ENCODE measurements around the gene ARPP21.

Gene ARPP21

GRCh38 chr3:35641920-35642527, 2.7 kb downstream of the ARPP21 start:
- DNase-seq (ENCODE audit: low read depth): no peak

GRCh38 chr3:35643495-35643894, 4.2 kb downstream of the ARPP21 start:
- no peak for DNase-seq (ENCODE audit: low read depth)

- no peak for DNase-seq (ENCODE audit: low read depth)
Measured at GRCh38 chr3:35644451-35644850, 5.1 kb downstream of the ARPP21 start.

- no peak for DNase-seq (ENCODE audit: low read depth)
Measured at GRCh38 chr3:35645189-35645588, 5.9 kb downstream of the ARPP21 start.

- DNase-seq (ENCODE audit: low read depth): no peak
Measured at GRCh38 chr3:35646081-35646480, 6.8 kb downstream of the ARPP21 start.

- no peak for DNase-seq (ENCODE audit: low read depth)
Measured at GRCh38 chr3:35647461-35647860, 8.1 kb downstream of the ARPP21 start.

- no peak for DNase-seq (ENCODE audit: low read depth)
Measured at GRCh38 chr3:35648347-35648746, 9.0 kb downstream of the ARPP21 start.

- DNase-seq (ENCODE audit: low read depth): no peak
Measured at GRCh38 chr3:35649405-35649804, 10.1 kb downstream of the ARPP21 start.

DNA sequence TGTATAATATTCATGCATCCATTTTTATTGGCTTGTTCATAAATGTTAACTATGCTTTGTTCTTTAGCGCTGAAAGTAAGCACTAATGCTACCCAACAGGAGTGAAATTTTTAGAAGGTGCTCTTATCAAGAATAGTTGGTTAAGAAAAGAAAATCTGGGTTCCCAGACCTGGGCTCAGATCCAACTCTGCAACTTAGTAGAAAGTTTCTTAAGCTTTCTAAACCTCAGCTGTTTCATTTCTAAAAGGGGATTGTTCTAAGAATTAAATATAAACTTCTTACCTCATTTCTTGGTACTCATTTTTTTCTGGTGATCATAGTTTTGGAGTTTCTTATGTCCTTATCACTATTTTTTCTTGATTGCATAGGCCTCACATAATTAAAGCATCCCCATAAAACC, 12.1 kb downstream of the ARPP21 start:
- no peak for DNase-seq (ENCODE audit: low read depth)

DNA sequence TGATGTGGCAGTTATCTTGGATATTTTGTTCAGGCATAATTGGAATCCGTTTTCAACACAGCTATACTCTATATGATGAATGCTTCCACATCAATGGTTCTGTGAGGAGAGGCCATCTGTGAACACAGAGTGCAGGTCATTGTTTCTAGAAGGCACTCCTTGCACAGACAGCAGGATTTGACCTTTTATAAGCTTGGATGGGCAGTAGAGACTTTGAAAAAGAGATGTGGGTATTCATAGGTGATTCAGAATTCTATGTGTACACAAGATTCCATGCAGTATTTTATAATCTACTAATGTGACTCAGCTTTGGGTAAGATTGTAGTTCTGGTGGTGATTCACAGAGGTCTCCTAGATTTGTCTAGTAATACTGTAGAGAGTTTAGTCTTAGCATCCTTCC, 12.5 kb downstream of the ARPP21 start:
- DNase-seq (ENCODE audit: low read depth): no peak

- DNase-seq (ENCODE audit: low read depth): no peak
Measured at GRCh38 chr3:35653347-35653746, 14.0 kb downstream of the ARPP21 start.

- no peak for DNase-seq (ENCODE audit: low read depth)
Measured at GRCh38 chr3:35654476-35654875, 15.2 kb downstream of the ARPP21 start.

DNA sequence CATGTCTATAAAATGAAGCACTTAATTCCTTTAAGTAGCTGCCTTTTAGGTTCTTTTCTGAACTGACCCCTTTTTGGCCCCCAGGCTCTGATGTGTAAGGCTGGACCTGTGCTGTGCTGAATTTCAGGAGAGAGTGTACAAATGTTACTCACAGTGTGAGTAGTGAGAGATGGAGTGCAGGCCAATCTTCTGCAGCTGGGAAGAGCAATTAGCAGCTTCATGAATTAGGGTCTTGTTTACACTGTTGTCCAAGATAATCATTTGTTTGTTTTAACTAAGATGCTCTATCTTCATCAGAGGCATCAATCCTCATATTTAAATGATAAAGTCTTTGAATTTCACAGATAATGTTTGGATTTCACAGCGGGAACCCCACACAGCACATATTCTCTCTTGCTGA, 19.4 kb downstream of the ARPP21 start:
- DNase-seq (ENCODE audit: low read depth): no peak

DNA sequence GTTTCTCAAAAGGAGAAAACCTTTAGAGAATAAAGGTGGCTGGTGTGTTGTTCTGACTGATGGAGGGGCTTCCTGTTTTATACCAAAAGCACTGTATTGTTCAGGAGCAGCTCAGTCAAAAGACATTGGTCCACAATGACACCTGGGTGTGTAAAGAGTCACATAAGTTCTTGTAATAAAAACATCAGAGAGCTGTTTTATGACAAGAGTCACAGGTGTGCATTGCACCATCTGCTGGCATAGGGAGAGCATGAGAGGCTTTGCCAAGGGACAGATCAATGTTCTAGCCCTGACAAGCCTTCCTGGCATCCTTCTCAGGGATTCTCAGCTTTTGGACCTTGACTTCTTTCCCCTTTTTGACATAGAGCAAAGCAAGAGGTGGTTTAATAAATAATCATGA, 20.4 kb downstream of the ARPP21 start:
- no peak for DNase-seq (ENCODE audit: low read depth)

- DNase-seq (ENCODE audit: low read depth): no peak
Measured at GRCh38 chr3:35663471-35663870, 24.1 kb downstream of the ARPP21 start.

DNA sequence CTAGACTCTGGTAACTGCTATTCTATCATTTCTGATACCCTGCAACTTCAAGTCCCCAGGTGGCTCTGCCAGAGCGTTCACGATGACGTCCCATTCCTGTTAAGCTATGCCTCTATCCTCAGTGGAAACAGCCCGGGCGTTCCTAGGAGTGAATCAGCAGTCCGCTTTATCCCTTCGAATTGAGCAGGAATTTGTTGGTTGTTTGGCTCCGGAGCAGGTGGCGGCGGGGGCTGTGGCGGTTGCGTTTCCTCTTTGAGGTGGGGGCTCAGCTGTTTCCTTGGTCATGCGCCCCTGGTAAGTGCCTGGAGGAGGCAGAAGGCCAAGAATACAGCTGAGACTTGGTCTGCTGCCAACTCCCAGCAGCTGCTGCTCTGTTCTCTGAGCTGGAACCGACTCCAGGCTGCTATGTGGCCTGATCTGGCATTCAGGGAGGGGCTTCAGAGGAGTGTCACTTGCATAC, 25.2 kb downstream of the ARPP21 start:
- no peak for DNase-seq (ENCODE audit: low read depth)

GRCh38 chr3:35665390-35666055, 26.2 kb downstream of the ARPP21 start:
- no peak for DNase-seq (ENCODE audit: low read depth)

DNA sequence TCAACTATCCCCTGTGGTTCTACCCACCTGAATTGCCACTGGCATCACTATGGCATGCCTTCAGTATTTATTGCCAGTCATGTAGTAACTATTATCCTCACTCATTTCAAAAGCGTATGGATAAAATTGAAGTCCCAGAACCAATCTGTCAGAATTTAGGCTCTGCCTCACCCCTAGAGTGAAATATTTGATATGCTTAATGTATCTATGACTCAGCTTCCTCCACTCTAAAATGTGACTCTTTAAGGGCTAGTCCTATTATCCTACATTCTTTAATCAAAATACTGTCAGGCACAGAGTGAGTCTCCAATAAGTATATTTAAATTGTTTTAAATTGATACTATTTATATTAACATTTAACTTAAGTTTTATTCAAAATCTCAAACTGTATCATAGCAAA, 27.6 kb downstream of the ARPP21 start:
- DNase-seq (ENCODE audit: low read depth): no peak

- DNase-seq (ENCODE audit: low read depth): no peak
Measured at GRCh38 chr3:35670408-35670965, 31.2 kb downstream of the ARPP21 start.

GRCh38 chr3:35671483-35671882, 32.2 kb downstream of the ARPP21 start:
- DNase-seq (ENCODE audit: low read depth): no peak

DNA sequence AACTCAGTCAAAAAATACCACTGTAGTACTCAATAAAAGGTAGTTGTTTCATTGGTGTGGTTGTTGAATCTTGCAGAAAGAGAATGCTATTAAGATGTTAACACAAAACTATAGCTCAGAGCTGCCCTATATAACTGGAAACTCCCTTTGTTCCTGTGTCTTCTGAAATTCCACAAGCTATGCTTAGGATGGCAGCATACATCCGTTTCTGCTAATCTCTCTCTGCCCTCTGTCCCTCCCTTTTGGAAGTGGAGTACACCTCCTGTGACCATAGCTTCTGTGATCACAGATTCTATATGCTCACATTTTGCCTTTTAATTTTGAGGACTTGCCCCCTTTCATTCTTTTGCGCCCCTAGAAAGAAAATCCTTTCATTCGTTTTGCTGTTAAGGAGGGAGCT, 33.7 kb downstream of the ARPP21 start:
- no peak for DNase-seq (ENCODE audit: low read depth)

GRCh38 chr3:35674451-35675109, 35.3 kb downstream of the ARPP21 start:
- DNase-seq (ENCODE audit: low read depth): no peak

GRCh38 chr3:35675206-35675605, 35.9 kb downstream of the ARPP21 start:
- DNase-seq (ENCODE audit: low read depth): no peak

All from stimulated activated CD8-positive, alpha-beta memory T cell treated with anti-CD3 and anti-CD28 coated beads, Interleukin-15, amount 100 ng/mL, for 24 hours (primary cell).